Measurements from ENCODE around the gene AXIN1.

GRCh38 chr16:360698-361336 lies 8.3 kb upstream of the AXIN1 start:
- TF ChIP-seq ZBTB7A (IDR thresholded peaks at IDR 0.05; ENCODE audit: low read depth) (no peak), RAD21 (IDR thresholded peaks at IDR 0.05; ENCODE audit: low read depth) (no peak), TAF1 (IDR thresholded peaks at IDR 0.05; ENCODE audit: low read depth) (no peak), EGR1 (IDR thresholded peaks at IDR 0.05) (no peak), EP300 (IDR thresholded peaks at IDR 0.05; ENCODE audit: borderline replicate concordance) (no peak), NFIC (IDR thresholded peaks at IDR 0.05) (no peak), CEBPB (IDR thresholded peaks at IDR 0.05) (no peak), REST (IDR thresholded peaks at IDR 0.05; ENCODE audit: low read depth) (no peak), FOXM1 (IDR thresholded peaks at IDR 0.05; ENCODE audit: borderline replicate concordance, low read depth) (no peak), USF1 (IDR thresholded peaks at IDR 0.05) (no peak), CREB1 (IDR thresholded peaks at IDR 0.05; ENCODE audit: low read depth) (no peak), MAX (IDR thresholded peaks at IDR 0.05) (no peak), TEAD4 (IDR thresholded peaks at IDR 0.05) (no peak), YY1 (IDR thresholded peaks at IDR 0.05; ENCODE audit: low read depth) (no peak)

Measured in Ishikawa (cell line).